ENCODE data around the gene PFKP. TPM values are rescaled to one million over a fixed set of nuclear protein-coding genes. Genes with fewer than 3 reads are reported as not detected.

PFKP gene
- polyA plus RNA-seq, 2 of the 4 experiments (the other 2 are of a cell fraction): 164 to 279 TPM

DNA sequence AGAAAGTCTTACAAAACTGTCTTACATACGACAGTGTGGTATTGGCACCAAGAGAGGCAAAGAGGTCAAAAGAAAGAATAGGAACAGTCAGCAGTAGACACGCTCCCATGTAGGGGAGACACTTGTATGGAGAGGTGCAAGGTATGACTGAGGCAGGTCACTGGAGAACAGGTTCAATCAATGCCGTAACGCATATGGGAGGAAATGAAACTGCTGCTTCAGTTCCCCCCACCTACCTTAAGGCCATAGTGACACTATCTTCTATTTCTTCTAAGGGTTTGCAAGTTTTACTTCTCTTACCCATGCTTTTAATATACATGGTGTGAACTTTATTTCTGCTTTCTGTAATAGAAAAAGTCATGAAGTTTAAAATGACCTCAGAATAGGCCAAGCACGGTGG is 110.7 kb downstream of the PFKP start (continued):
- TF ChIP-seq, protein P1, sequence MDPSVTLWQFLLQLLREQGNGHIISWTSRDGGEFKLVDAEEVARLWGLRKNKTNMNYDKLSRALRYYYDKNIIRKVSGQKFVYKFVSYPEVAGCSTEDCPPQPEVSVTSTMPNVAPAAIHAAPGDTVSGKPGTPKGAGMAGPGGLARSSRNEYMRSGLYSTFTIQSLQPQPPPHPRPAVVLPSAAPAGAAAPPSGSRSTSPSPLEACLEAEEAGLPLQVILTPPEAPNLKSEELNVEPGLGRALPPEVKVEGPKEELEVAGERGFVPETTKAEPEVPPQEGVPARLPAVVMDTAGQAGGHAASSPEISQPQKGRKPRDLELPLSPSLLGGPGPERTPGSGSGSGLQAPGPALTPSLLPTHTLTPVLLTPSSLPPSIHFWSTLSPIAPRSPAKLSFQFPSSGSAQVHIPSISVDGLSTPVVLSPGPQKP (IDR thresholded peaks at IDR 0.05; ENCODE audit: low read depth, low read length): no peak

DNA sequence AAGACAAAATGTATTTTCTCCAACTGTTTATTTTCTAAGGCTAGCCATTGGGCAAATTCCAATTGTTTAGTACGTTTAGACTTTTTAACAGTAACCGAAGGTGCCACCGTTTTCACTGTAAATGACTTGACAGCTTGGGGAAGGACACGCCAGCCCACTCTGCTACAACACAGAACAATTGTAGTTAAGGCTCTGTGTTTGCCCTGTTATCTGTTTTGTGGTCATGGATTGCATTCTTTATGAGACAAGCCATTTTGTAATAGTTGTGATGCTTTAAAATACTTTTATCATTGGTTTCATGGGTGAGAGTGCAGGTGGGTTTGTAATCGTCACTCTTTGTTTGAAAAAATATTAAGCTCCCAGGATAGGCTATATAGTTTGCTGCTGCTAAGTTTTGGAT is 111.8 kb downstream of the PFKP start:
- DNase-seq (ENCODE audit: low read depth in 1 of 2, low spot score in 1 of 2) (no peak), FAIRE-seq (no peak), ATAC-seq (no peak)
- Histone ChIP-seq H3K4me3 (no peak overlapping the region), H3K27ac (no peak overlapping the region), H3K4me1 (no peaks in the 10 kb centered on the region), H3K4me2 (no peak overlapping the region), H3K9me3 (peaks cover 7% of the 10 kb centered on the region; the same call in 1 of the 3 replicates)
- CTCF ChIA-PET: interaction anchor here (0.7 kb wide), 2 partner anchors 14 to 1287 kb away, joined by 3 read pairs; no protein-coding TSS in a partner anchor
- POLR2A ChIA-PET: no interaction called here
- TF ChIP-seq ZNF302 (CRISPR knock-in tag; IDR thresholded peaks at IDR 0.05): no peak
- no peak for TF ChIP-seq KDM5A (IDR thresholded peaks at IDR 0.05)
- no peak for TF ChIP-seq RAD21 (conservative IDR thresholded peaks at IDR 0.05 in 1 of 2, IDR thresholded peaks at IDR 0.05 in 1 of 2)
- TF ChIP-seq EHMT2 (IDR thresholded peaks at IDR 0.05; ENCODE audit: low read depth): no peak
- TF ChIP-seq FOSB (CRISPR knock-in tag; IDR thresholded peaks at IDR 0.05): no peak
- no peak for TF ChIP-seq POLR2A (IDR thresholded peaks at IDR 0.05; ENCODE audit: low read length)
- TF ChIP-seq NPAS2 (CRISPR knock-in tag; IDR thresholded peaks at IDR 0.05; ENCODE audit: borderline replicate concordance): no peak
- 67% methylated on average over 5 of the region's 5 CpGs for WGBS (ENCODE audit: missing lambda C conversion rate)

DNA sequence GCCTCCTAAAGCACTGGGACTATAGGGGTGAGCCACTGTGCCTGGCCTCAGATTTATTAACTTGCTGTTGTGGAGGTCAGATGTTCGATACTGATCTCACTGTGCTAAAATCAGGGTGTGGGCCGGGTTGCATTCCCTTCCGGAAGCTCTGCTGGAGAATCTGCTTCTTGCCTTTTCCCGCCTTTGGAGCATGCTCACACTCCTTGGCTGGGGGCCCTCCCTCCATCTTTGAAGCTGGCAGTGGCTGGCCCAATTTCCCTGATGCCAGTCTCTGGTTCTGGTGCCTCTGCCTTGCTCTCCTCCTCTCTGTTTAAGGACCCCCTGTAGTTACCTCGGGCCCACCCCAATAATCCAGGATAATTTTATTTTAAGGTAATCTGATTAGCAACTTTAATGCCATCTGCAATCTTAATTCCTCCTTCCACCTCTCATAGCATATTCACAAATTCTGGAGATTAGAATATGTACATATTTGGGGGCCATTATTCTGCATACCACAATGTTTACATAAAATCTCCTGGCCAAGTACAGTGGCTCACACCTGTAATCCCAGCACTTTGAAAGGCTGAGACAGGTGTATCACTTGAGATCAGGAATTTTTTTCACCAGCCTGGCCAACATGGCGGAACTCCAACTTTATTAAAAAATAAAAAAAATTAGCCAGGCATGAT is 113.1 kb downstream of the PFKP start:
- 57% methylated on average over 6 of the region's 6 CpGs for WGBS (ENCODE audit: missing lambda C conversion rate)
- CTCF ChIA-PET: interaction anchor here (1.1 to 2.6 kb wide), 3 partner anchors 13 to 252 kb away, joined by 4 to 10 read pairs (median 10); no protein-coding TSS in a partner anchor
- Histone ChIP-seq H3K9me3 (peaks cover 7% of the 10 kb centered on the region; the same call in 1 of the 3 replicates), H3K4me3 (no peak overlapping the region), H3K4me1 (no peaks in the 10 kb centered on the region), H3K4me2 (no peak overlapping the region), H3K27ac (no peak overlapping the region)
- ATAC-seq (no peak), DNase-seq (ENCODE audit: low read depth in 1 of 2, low spot score in 1 of 2) (no peak), FAIRE-seq (no peak)
- TF ChIP-seq EP300 (IDR thresholded peaks at IDR 0.05) (no peak), NFE2L2 (conservative IDR thresholded peaks at IDR 0.05; ENCODE audit: low read length) (no peak), NPAS2 (CRISPR knock-in tag; IDR thresholded peaks at IDR 0.05; ENCODE audit: borderline replicate concordance) (no peak), JUNB (IDR thresholded peaks at IDR 0.05) (no peak), ZFP36 (IDR thresholded peaks at IDR 0.05; ENCODE audit: borderline replicate concordance, partially characterized antibody) (no peak), KDM1A (IDR thresholded peaks at IDR 0.05; ENCODE audit: low read depth) (no peak), MAFK (IDR thresholded peaks at IDR 0.05; ENCODE audit: partially characterized antibody) (no peak), JUN (IDR thresholded peaks at IDR 0.05) (no peak), ZC3H11A (IDR thresholded peaks at IDR 0.05) (no peak)
- TF ChIP-seq, protein P2, sequence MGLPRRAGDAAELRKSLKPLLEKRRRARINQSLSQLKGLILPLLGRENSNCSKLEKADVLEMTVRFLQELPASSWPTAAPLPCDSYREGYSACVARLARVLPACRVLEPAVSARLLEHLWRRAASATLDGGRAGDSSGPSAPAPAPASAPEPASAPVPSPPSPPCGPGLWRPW (IDR thresholded peaks at IDR 0.05): no peak
- POLR2A ChIA-PET: no interaction called here

DNA sequence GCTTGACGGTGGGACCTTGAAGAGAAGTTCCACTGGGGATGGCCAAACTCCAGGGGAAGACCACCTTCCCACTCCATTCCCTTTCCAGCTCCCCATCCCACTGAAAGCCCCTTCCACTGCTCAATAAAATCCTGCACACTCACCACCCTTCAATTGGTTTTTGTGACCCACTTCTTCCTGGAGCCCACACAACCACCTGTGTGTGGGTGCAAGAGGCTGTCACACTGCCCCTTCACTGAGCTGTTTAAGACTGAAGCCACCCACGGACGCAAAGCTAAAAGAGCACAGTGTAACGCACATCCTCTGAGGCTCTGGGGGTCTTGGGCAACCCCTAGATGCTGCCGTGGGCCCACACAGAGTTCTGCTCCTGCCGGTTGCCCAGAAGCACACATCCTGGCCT is 118.0 kb downstream of the PFKP start:
- ChIA-PET CTCF (interaction anchor here (1.4 to 2.2 kb wide), 3 partner anchors 10 to 12 kb away, joined by 3 to 4 read pairs (median 4); no protein-coding TSS in a partner anchor), POLR2A (no interaction called here)
- Histone ChIP-seq H3K9me3 (peaks cover 7% of the 10 kb centered on the region; the same call in 1 of the 3 replicates), H3K4me2 (no peak overlapping the region), H3K4me1 (no peaks in the 10 kb centered on the region), H3K27ac (no peak overlapping the region), H3K4me3 (no peak overlapping the region)
- WGBS (ENCODE audit: missing lambda C conversion rate): 72% methylated on average over 5 of the region's 6 CpGs
- no peak for DNase-seq (ENCODE audit: low read depth in 1 of 2, low spot score in 1 of 2)
- FAIRE-seq: no peak
- ATAC-seq: no peak
- TF ChIP-seq RFX5 (IDR thresholded peaks at IDR 0.05) (no peak), HEYL (CRISPR knock-in tag; IDR thresholded peaks at IDR 0.05) (no peak), HOXB13 (CRISPR knock-in tag; IDR thresholded peaks at IDR 0.05; ENCODE audit: low read depth) (no peak), RARB (CRISPR knock-in tag; IDR thresholded peaks at IDR 0.05) (no peak), PHF8 (IDR thresholded peaks at IDR 0.05; ENCODE audit: borderline replicate concordance, low read depth) (no peak), MYC (IDR thresholded peaks at IDR 0.05; ENCODE audit: borderline replicate concordance, low read length) (no peak), FOSL2 (IDR thresholded peaks at IDR 0.05) (no peak), FOSL2 (CRISPR knock-in tag; IDR thresholded peaks at IDR 0.05) (no peak), NPAS2 (CRISPR knock-in tag; IDR thresholded peaks at IDR 0.05; ENCODE audit: borderline replicate concordance) (no peak), HDAC2 (IDR thresholded peaks at IDR 0.05) (no peak), FOXS1 (CRISPR knock-in tag; IDR thresholded peaks at IDR 0.05) (no peak), BHLHE40 (IDR thresholded peaks at IDR 0.05; ENCODE audit: low read depth, low read length) (no peak), EP300 (IDR thresholded peaks at IDR 0.05) (no peak)
- TF ChIP-seq, protein P3, sequence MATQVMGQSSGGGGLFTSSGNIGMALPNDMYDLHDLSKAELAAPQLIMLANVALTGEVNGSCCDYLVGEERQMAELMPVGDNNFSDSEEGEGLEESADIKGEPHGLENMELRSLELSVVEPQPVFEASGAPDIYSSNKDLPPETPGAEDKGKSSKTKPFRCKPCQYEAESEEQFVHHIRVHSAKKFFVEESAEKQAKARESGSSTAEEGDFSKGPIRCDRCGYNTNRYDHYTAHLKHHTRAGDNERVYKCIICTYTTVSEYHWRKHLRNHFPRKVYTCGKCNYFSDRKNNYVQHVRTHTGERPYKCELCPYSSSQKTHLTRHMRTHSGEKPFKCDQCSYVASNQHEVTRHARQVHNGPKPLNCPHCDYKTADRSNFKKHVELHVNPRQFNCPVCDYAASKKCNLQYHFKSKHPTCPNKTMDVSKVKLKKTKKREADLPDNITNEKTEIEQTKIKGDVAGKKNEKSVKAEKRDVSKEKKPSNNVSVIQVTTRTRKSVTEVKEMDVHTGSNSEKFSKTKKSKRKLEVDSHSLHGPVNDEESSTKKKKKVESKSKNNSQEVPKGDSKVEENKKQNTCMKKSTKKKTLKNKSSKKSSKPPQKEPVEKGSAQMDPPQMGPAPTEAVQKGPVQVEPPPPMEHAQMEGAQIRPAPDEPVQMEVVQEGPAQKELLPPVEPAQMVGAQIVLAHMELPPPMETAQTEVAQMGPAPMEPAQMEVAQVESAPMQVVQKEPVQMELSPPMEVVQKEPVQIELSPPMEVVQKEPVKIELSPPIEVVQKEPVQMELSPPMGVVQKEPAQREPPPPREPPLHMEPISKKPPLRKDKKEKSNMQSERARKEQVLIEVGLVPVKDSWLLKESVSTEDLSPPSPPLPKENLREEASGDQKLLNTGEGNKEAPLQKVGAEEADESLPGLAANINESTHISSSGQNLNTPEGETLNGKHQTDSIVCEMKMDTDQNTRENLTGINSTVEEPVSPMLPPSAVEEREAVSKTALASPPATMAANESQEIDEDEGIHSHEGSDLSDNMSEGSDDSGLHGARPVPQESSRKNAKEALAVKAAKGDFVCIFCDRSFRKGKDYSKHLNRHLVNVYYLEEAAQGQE (IDR thresholded peaks at IDR 0.05): no peak
- TF ChIP-seq, protein P4, sequence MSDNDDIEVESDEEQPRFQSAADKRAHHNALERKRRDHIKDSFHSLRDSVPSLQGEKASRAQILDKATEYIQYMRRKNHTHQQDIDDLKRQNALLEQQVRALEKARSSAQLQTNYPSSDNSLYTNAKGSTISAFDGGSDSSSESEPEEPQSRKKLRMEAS (IDR thresholded peaks at IDR 0.05): no peak

Data from A549 (cell line).